GM12878 (cell line): ENCODE measurements around the gene NPAS3. TPM values are rescaled to one million over a fixed set of nuclear protein-coding genes. Genes with fewer than 3 reads are reported as not detected.

Experiments
- ATAC-seq: fragments of 200-7000 bp; cut with Tn5 transposase; 3 replicates; pipeline ENCODE4 v1.9.1; 2020; ENCODE audit warnings: mild to moderate bottlenecking, moderate library complexity
- BruUV-seq: library from RNA; stranded (reverse); fragments of 400-500 nt; replicated peaks from 2 replicates; lab custom pipeline; 2021; lab: Mats Ljungman, UMichigan
- CTCF ChIA-PET: fragments of 300-600 bp; sonication (Branson Sonifier 250); formaldehyde crosslinking; extraction: SDS; loops from one replicate; lab custom pipeline; 2021; ENCODE audit warnings: inconsistent platforms; lab: Yijun Ruan, JAX
- POLR2A ChIA-PET: fragments of 350-600 bp; formaldehyde crosslinking; extraction: SDS; loops from one replicate; lab custom pipeline; 2021; ENCODE audit warnings: inconsistent platforms; lab: Charles Lee
- RAD21 ChIA-PET: fragments of 300-600 bp; sonication (Branson Sonifier 250); formaldehyde crosslinking; loops from one replicate; lab custom pipeline; 2023; ENCODE audit warnings: antibody characterized with exemption; ENCODE audit not compliant: unreplicated experiment; lab: Charles Lee
- SMC1A ChIA-PET: fragments of 300-600 bp; sonication (Branson Sonifier 250); formaldehyde crosslinking; loops from one replicate; lab custom pipeline; 2023; ENCODE audit not compliant: unreplicated experiment, uncharacterized antibody; lab: Charles Lee
- DNase-seq: peaks from one replicate; pipeline ENCODE4 v3.0.0-alpha.2; 2011; ENCODE audit warnings: low read depth, low spot score
- FAIRE-seq: peaks from 3 replicates; lab custom pipeline; 2011; peaks lifted over from hg19 to GRCh38; lab: Jason Lieb, UNC
- H2AFZ ChIP-seq: 2 replicates; pipeline ENCODE4 v1.6.0; 2011; ENCODE audit warnings: low read depth, low read length, control low read depth; ENCODE audit not compliant: control insufficient read depth
- H3K27ac ChIP-seq: 2 replicates; pipeline ENCODE4 v1.5.1; 2011; ENCODE audit warnings: control low read depth; ENCODE audit not compliant: control insufficient read depth, insufficient read depth
- H3K27me3 ChIP-seq, 2 experiments: replicated peaks in 1 of 2; 2 replicates each; pipeline versions ENCODE4 v1.6.0 to v1.6.1; 2011; ENCODE audit warnings: low read length in 1 of 2; ENCODE audit not compliant: control insufficient read depth in 2 of 2, insufficient read depth in 2 of 2
- H3K36me3 ChIP-seq, 2 experiments: 2 replicates each; pipeline ENCODE4 v1.5.1; 2011; ENCODE audit warnings: low read length in 1 of 2; ENCODE audit not compliant: control insufficient read depth in 2 of 2, insufficient read depth in 2 of 2
- H3K4me1 ChIP-seq: 2 replicates; pipeline ENCODE4 v1.6.1; 2011; ENCODE audit warnings: mild to moderate bottlenecking, low read length, moderate library complexity, mixed read lengths; ENCODE audit not compliant: control insufficient read depth, insufficient read depth
- H3K4me2 ChIP-seq: 2 replicates; pipeline ENCODE4 v1.6.0; 2011; ENCODE audit warnings: control low read depth; ENCODE audit not compliant: control insufficient read depth, insufficient read depth
- H3K4me3 ChIP-seq: fragments of 200-600 bp; sonication (generic); 2 replicates; pipeline ENCODE4 v1.5.1; 2016
- H3K79me2 ChIP-seq: 2 replicates; pipeline ENCODE4 v1.6.0; 2011; ENCODE audit warnings: low read length; ENCODE audit not compliant: control insufficient read depth, insufficient read depth
- H3K9ac ChIP-seq: 2 replicates; pipeline ENCODE4 v1.8.0; 2011; ENCODE audit warnings: low read length, control low read depth, mixed read lengths; ENCODE audit not compliant: control insufficient read depth, insufficient read depth
- H3K9me3 ChIP-seq: replicated peaks from 3 replicates; pipeline ENCODE4 v1.5.1; 2011; ENCODE audit warnings: mild to moderate bottlenecking, low read length; ENCODE audit not compliant: control insufficient read depth, insufficient read depth
- H4K20me1 ChIP-seq: 2 replicates; pipeline ENCODE4 v1.6.0; 2011; ENCODE audit not compliant: control insufficient read depth, insufficient read depth
- ATF7 ChIP-seq: fragments of 450-650 bp; IDR thresholded peaks from 2 replicates; pipeline ENCODE4 v1.6.1; 2016; ENCODE audit warnings: low read depth, mild to moderate bottlenecking
- IRF3 ChIP-seq: fragments of 450-650 bp; IDR thresholded peaks from 2 replicates; pipeline ENCODE4 v1.6.1; 2014; ENCODE audit warnings: mild to moderate bottlenecking
- NKRF ChIP-seq: fragments of 450-650 bp; conservative IDR thresholded peaks from 2 replicates; pipeline ENCODE4 v1.6.1; 2017; ENCODE audit warnings: mild to moderate bottlenecking, moderate library complexity
- NR2C2 ChIP-seq: IDR thresholded peaks from 2 replicates; pipeline ENCODE4 v1.6.1; 2011; ENCODE audit warnings: borderline replicate concordance, low read depth; ENCODE audit not compliant: control insufficient read depth, insufficient read length
- PAX5 ChIP-seq: IDR thresholded peaks from 2 replicates; pipeline ENCODE4 v1.6.1; 2011; ENCODE audit warnings: low read depth, low read length, borderline replicate concordance
- PBX3 ChIP-seq: IDR thresholded peaks from 2 replicates; pipeline ENCODE4 v1.6.1; 2011; ENCODE audit warnings: mild to moderate bottlenecking, low read depth, low read length, moderate library complexity; ENCODE audit not compliant: insufficient replicate concordance
- RB1 ChIP-seq: fragments of 450-650 bp; formaldehyde crosslinking; IDR thresholded peaks from 2 replicates; pipeline ENCODE4 v1.6.1; 2017; ENCODE audit warnings: mild to moderate bottlenecking, borderline replicate concordance
- RELA ChIP-seq: fragments of 450-650 bp; IDR thresholded peaks from 2 replicates; pipeline ENCODE4 v1.8.0; 2014; ENCODE audit warnings: borderline replicate concordance; ENCODE audit not compliant: partially characterized antibody
- SMC3 ChIP-seq: IDR thresholded peaks from 2 replicates; pipeline ENCODE4 v1.6.1; 2011; ENCODE audit warnings: low read length, improper control_type of control experiment, borderline replicate concordance
- SP1 ChIP-seq: IDR thresholded peaks from one replicate; pipeline ENCODE4 v1.6.1; 2011; ENCODE audit warnings: low read depth, low read length
- SPI1 ChIP-seq: IDR thresholded peaks from 2 replicates; pipeline ENCODE4 v1.6.1; 2011; ENCODE audit warnings: low read depth, mild to moderate bottlenecking, low read length, moderate library complexity, borderline replicate concordance; ENCODE audit not compliant: insufficient read depth
- SRF ChIP-seq, 2 experiments: IDR thresholded peaks; 2 replicates each; pipeline ENCODE4 v1.6.1; 2011; ENCODE audit warnings: low read depth in 2 of 2, low read length in 2 of 2, mild to moderate bottlenecking in 1 of 2, moderate library complexity in 1 of 2
- YY1 ChIP-seq: IDR thresholded peaks from 2 replicates; pipeline ENCODE4 v1.6.1; 2011; ENCODE audit warnings: low read depth, mild to moderate bottlenecking, low read length
- ZBTB11 ChIP-seq: fragments of 450-650 bp; formaldehyde crosslinking; IDR thresholded peaks from 2 replicates; pipeline ENCODE4 v1.5.0; 2022; ENCODE audit warnings: mild to moderate bottlenecking, missing genetic modification characterization
- WGBS: methylation state at CpG from one replicate; pipeline ENCODE4 v1.1.6; 2016; ENCODE audit warnings: low lambda C conversion rate; ENCODE audit not compliant: insufficient replicate concordance, insufficient coverage; ENCODE audit errors: missing lambda C conversion rate; 5-methylcytosine and 5-hydroxymethylcytosine counted together
- in situ Hi-C: fragments of 300-500 bp; cut with MboI; formaldehyde crosslinking; loops from 9 replicates; pipeline ENCODE4 v1.14.3; 2018; ENCODE audit warnings: mixed read lengths
- intact Hi-C: fragments of 100-400 bp; cut with micrococcal nuclease; formaldehyde crosslinking; loops from one replicate; pipeline ENCODE4 v1.14.2; 2022; ENCODE audit not compliant: unreplicated experiment
- polyA plus RNA-seq, 11 experiments: library from polyadenylated mRNA; depleted of rRNA in 4 of 11; unstranded in 6 of 11; stranded (reverse) in 5 of 11; fragments of >200 nt; fragmentation: Nextera tagmentation in 4 of 11; fragmentation: Illumina TruSeq in 1 of 11; extraction: Ambion mirVana in 4 of 11; extraction: Trizol in 1 of 11; gene quantifications; 1 replicate in 1 of 11; 2 replicates in 10 of 11; pipeline versions ENCODE4 v1.2.1 to v1.2.3, GENCODE V29; 2011 to 2016; ENCODE audit warnings: inconsistent platforms in 2 of 11, missing spikeins in 2 of 11, low read depth in 1 of 11
- total RNA-seq, 4 experiments: library from RNA; depleted of rRNA in 3 of 4; stranded (reverse); fragments of >200 nt in 3 of 4; fragmentation: Illumina TruSeq in 1 of 4; extraction: Trizol in 1 of 4; gene quantifications; 2 replicates each; pipeline versions ENCODE4 v1.2.1 to v1.2.3, GENCODE V29; 2013 to 2021

NPAS3 gene
- total and polyA plus RNA-seq, 10 of the 15 experiments (the other 5 are each of a cell fraction or from before 2014, with no cell fraction given), result under 0.01 to 2.7 (median 0.03) TPM; not detected in 6

- Histone ChIP-seq H3K79me2 (no peaks in the 10 kb centered on the region), H3K4me3 (no peak overlapping the region), H3K27me3 (no peaks in the 10 kb centered on the region), H4K20me1 (no peaks in the 10 kb centered on the region), H2AFZ (no peak overlapping the region), H3K9me3 (no peaks in the 10 kb centered on the region), H3K4me2 (0 out of 2 replicates have a peak overlapping the region, but pooled peaks have one; percentile 3), H3K27ac (no peak overlapping the region), H3K36me3 (no peaks in the 10 kb centered on the region), H3K9ac (no peak overlapping the region), H3K4me1 (no peaks in the 10 kb centered on the region)
- in situ Hi-C loops, result loop anchor here (5.0 kb wide), 3 partner anchors 321 to 1216 kb away; no protein-coding TSS in a partner anchor
- ChIA-PET POLR2A (interaction anchor here (0.7 to 2.5 kb wide), 5 partner anchors 12 to 120 kb away, joined by 3 to 22 read pairs (median 5); no protein-coding TSS in a partner anchor), CTCF (interaction anchor here (0.7 to 14.3 kb wide), 76 partner anchors 10 to 1219 kb away, joined by 3 to 334 read pairs (median 4); no protein-coding TSS in a partner anchor), RAD21 (interaction anchor here (0.7 to 7.4 kb wide), 64 partner anchors 9 to 1228 kb away, joined by 3 to 264 read pairs (median 4); no protein-coding TSS in a partner anchor), SMC1A (interaction anchor here (0.6 to 8.4 kb wide), 76 partner anchors 10 to 1217 kb away, joined by 3 to 158 read pairs (median 5); no protein-coding TSS in a partner anchor)
- FAIRE-seq (peak; percentile 80), DNase-seq (peak; percentile 15), ATAC-seq (peak; percentile 91)
- BruUV-seq, result no TSS peak
- 9% methylated on average over 16 of the region's 16 CpGs for WGBS
- intact Hi-C loops, result loop anchor here (1.0 kb wide), 4 partner anchors 117 to 1215 kb away; no protein-coding TSS in a partner anchor
- TF ChIP-seq SPI1, result no peak
- TF ChIP-seq SRF (IDR thresholded peaks at IDR 0.05; ENCODE audit: low read depth in 2 of 2, low read length in 2 of 2), result no peak
- peak; percentile 51; the same call in 1 of the 2 replicates for TF ChIP-seq YY1
- peak; percentile 18 for TF ChIP-seq SP1
- no peak for TF ChIP-seq NR2C2
- no peak for TF ChIP-seq ATF7
- TF ChIP-seq ZBTB11 (CRISPR knock-in tag), result no peak
- TF ChIP-seq RB1, result peak; percentile 34; the same call in 1 of the 2 replicates
- TF ChIP-seq SMC3, result peak; percentile 83
- no peak for TF ChIP-seq NKRF
- TF ChIP-seq PAX5, result no peak
- peak; percentile 42 for TF ChIP-seq RELA
- TF ChIP-seq IRF3, result no peak
- TF ChIP-seq PBX3, result no peak
Measured at GRCh38 chr14:33792720-33793368, 854.2 kb downstream of the NPAS3 start.
